Endothelial cell of umbilical vein (primary cell): ENCODE results near the gene SYT8. TPM values are rescaled to one million over a fixed set of nuclear protein-coding genes. Genes with fewer than 3 reads are reported as not detected.
"Not testable (repeated sequence)": the region's sequence is repeated elsewhere in the genome, so short reads cannot be mapped to it uniquely, and the experiment has no call there.

Experiments used
- BruUV-seq: library from RNA; stranded (reverse); fragments of 400-500 nt; replicated peaks from 2 replicates; lab custom pipeline; 2021; lab: Mats Ljungman, UMichigan
- CTCF ChIA-PET: fragments of 300-600, 350-600 bp; sonication (Branson Sonifier 250); formaldehyde crosslinking; loops from one replicate; lab custom pipeline; 2021; ENCODE audit warnings: antibody characterized with exemption, inconsistent platforms; lab: Charles Lee
- POLR2A ChIA-PET: fragments of 300-600, 350-600 bp; sonication (Branson Sonifier 250); formaldehyde crosslinking; loops from one replicate; lab custom pipeline; 2021; ENCODE audit warnings: antibody characterized with exemption, inconsistent platforms; lab: Charles Lee
- DNase-seq: peaks from one replicate; pipeline ENCODE4 v3.0.0-alpha.2; 2011; ENCODE audit warnings: low read depth, low spot score
- FAIRE-seq: peaks from 2 replicates; lab custom pipeline; 2011; peaks lifted over from hg19 to GRCh38; lab: Jason Lieb, UNC
- H2AFZ ChIP-seq: 2 replicates; pipeline ENCODE4 v1.6.0; 2012; ENCODE audit warnings: low read depth, low read length, control low read depth, inconsistent platforms
- H3K27ac ChIP-seq: 2 replicates; pipeline ENCODE4 v1.5.1; 2011; ENCODE audit warnings: low read depth, mild to moderate bottlenecking, control low read depth, low read length, moderate library complexity; ENCODE audit not compliant: insufficient read depth
- H3K27me3 ChIP-seq, 2 experiments: 2 replicates each; pipeline versions ENCODE4 v1.6.0 to v1.6.1; 2011; ENCODE audit warnings: low read length in 2 of 2, mixed read lengths in 1 of 2; ENCODE audit not compliant: control insufficient read depth in 2 of 2, insufficient read depth in 2 of 2
- H3K36me3 ChIP-seq, 2 experiments: 2 replicates in 1 of 2; 3 replicates in 1 of 2; pipeline ENCODE4 v1.5.1; 2011; ENCODE audit warnings: low read length in 2 of 2, mild to moderate bottlenecking in 1 of 2, moderate library complexity in 1 of 2; ENCODE audit not compliant: control insufficient read depth in 2 of 2, insufficient read depth in 2 of 2; ENCODE audit errors: extremely low read depth in 1 of 2
- H3K4me1 ChIP-seq: 3 replicates; pipeline ENCODE4 v1.5.1; 2011; ENCODE audit warnings: mild to moderate bottlenecking, low read length; ENCODE audit not compliant: control insufficient read depth, insufficient read depth; ENCODE audit errors: extremely low read depth
- H3K4me2 ChIP-seq: 2 replicates; pipeline ENCODE4 v1.6.1; 2011; ENCODE audit warnings: low read length, control low read depth, mixed read lengths; ENCODE audit not compliant: insufficient read depth
- H3K4me3 ChIP-seq, 3 experiments: fragments of 200-600 bp in 1 of 3; sonication (generic), shearing (Covaris generic) in 1 of 3; replicated peaks in 1 of 3; 2 replicates each; pipeline ENCODE4 v1.5.1; 2011 to 2016; ENCODE audit warnings: control low read depth in 3 of 3, low read length in 3 of 3, mild to moderate bottlenecking in 2 of 3, inconsistent platforms in 1 of 3, low read depth in 1 of 3, moderate library complexity in 1 of 3; ENCODE audit not compliant: insufficient read depth in 1 of 3
- H3K79me2 ChIP-seq: 2 replicates; pipeline ENCODE4 v1.6.0; 2012; ENCODE audit warnings: low read length, inconsistent platforms; ENCODE audit not compliant: control insufficient read depth, insufficient read depth
- H3K9ac ChIP-seq: replicated peaks from 2 replicates; pipeline ENCODE3; 2011; ENCODE audit warnings: low read length, control low read depth; ENCODE audit not compliant: insufficient read depth; ENCODE audit errors: extremely low read depth
- H3K9me1 ChIP-seq: replicated peaks from 3 replicates; pipeline ENCODE4 v1.6.0; 2011; ENCODE audit warnings: mild to moderate bottlenecking, low read length; ENCODE audit not compliant: control insufficient read depth, insufficient read depth; ENCODE audit errors: extremely low read depth
- H3K9me3 ChIP-seq: replicated peaks from 2 replicates; pipeline ENCODE4 v1.5.1; 2012; ENCODE audit warnings: low read length, inconsistent platforms; ENCODE audit not compliant: control insufficient read depth, insufficient read depth
- H4K20me1 ChIP-seq: replicated peaks from 2 replicates; pipeline ENCODE3; 2011; ENCODE audit warnings: mild to moderate bottlenecking, low read length; ENCODE audit not compliant: control insufficient read depth, insufficient read depth; ENCODE audit errors: extremely low read depth
- EZH2 ChIP-seq: IDR thresholded peaks from 2 replicates; pipeline ENCODE4 v1.6.1; 2012; ENCODE audit warnings: borderline replicate concordance, low read depth, mild to moderate bottlenecking, moderate library complexity, low read length, inconsistent platforms; ENCODE audit not compliant: severe bottlenecking
- FOS ChIP-seq: IDR thresholded peaks from 2 replicates; pipeline ENCODE4 v1.6.1; 2011; ENCODE audit warnings: mild to moderate bottlenecking, low read length, moderate library complexity, borderline replicate concordance; ENCODE audit not compliant: insufficient read depth
- GATA2 ChIP-seq: IDR thresholded peaks from 2 replicates; pipeline ENCODE4 v1.7.0; 2011; ENCODE audit warnings: low read depth, mild to moderate bottlenecking, moderate library complexity, mixed read lengths, low read length; ENCODE audit not compliant: insufficient read length, insufficient read depth
- JUN ChIP-seq: IDR thresholded peaks from 2 replicates; pipeline ENCODE4 v1.6.1; 2011; ENCODE audit warnings: borderline replicate concordance, low read depth; ENCODE audit not compliant: insufficient read length, insufficient read depth
- MYC ChIP-seq: IDR thresholded peaks from one replicate; pipeline ENCODE4 v1.6.1; 2011; ENCODE audit warnings: mild to moderate bottlenecking, low read depth, low read length
- POLR2A ChIP-seq: IDR thresholded peaks from 2 replicates; pipeline ENCODE4 v1.6.1; 2012; ENCODE audit warnings: low read depth, mild to moderate bottlenecking, control low read depth, low read length
- POLR2AphosphoS5 ChIP-seq: IDR thresholded peaks from 2 replicates; pipeline ENCODE4 v1.6.1; 2012; ENCODE audit warnings: low read depth, mild to moderate bottlenecking, control low read depth, low read length, moderate library complexity; ENCODE audit not compliant: insufficient read depth
- dilution Hi-C: fragments of 300-500 bp; cut with MboI; formaldehyde crosslinking; loops from one replicate; pipeline ENCODE4 v1.15.0; 2019; ENCODE audit warnings: low sequenced_read_pairs; ENCODE audit not compliant: extremely low pct_ligation_motif_present
- intact Hi-C: fragments of 100-400 bp; cut with micrococcal nuclease; formaldehyde crosslinking; loops from one replicate; pipeline ENCODE4 v1.10.0; 2022
- polyA plus RNA-seq, 4 experiments: library from polyadenylated mRNA; depleted of rRNA in 3 of 4; stranded (reverse) in 3 of 4; unstranded in 1 of 4; fragments of >200 nt; gene quantifications; 2 replicates each; pipeline versions ENCODE4 v1.2.1 to v1.2.3, GENCODE V29; 2011 to 2012; ENCODE audit warnings: missing spikeins in 1 of 4
- total RNA-seq: library from RNA; stranded (reverse); gene quantifications from 2 replicates; pipeline ENCODE4 v1.2.3, GENCODE V29; 2021
- TF ChIP-seq, protein P1 (sequence below): IDR thresholded peaks from 2 replicates; pipeline ENCODE4 v1.6.1; 2011; ENCODE audit not compliant: insufficient read depth, insufficient read length
- TF ChIP-seq, protein P2 (sequence below), 2 donors: IDR thresholded peaks; 1 replicate in 1 of 2; 2 replicates in 1 of 2; pipeline ENCODE4 v1.5.1; 2011; ENCODE audit warnings: low read length in 2 of 2, mild to moderate bottlenecking in 2 of 2, moderate library complexity in 2 of 2, control low read depth in 1 of 2, inconsistent platforms in 1 of 2, low read depth in 1 of 2; ENCODE audit not compliant: insufficient read depth in 1 of 2; ENCODE audit errors: extremely low read depth in 1 of 2

Gene SYT8
- total and polyA plus RNA-seq, 2 donors (not counting 3 experiments of a cell fraction or from before 2014, with no cell fraction given) = not detected

DNA sequence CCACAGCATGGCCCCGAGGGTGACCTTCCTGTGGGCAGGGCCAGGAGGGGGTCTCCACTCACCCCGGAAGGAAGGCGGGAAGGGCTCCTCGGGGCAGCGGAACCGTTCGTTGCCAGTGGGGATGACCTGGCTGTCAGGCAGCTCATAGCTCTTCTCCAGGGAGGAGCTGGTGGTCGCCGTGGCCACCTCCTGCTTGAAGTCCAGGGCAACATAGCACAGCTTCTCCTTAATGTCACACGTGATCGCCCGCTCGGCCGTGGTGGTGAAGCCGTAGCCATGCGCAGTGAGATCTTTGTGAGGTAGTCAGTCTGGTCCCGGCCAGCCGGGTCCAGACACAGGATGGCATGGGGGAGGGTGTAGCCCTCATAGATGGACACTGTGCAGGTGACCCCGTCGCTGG is 31.5 kb upstream of the SYT8 start:
- Histone ChIP-seq H3K9ac (no peak overlapping the region), H3K27ac (no peak overlapping the region), H3K9me3 (no peaks in the 10 kb centered on the region), H3K9me1 (no peaks in the 10 kb centered on the region), H3K4me3 (no peak overlapping the region), H3K4me1 (no peaks in the 10 kb centered on the region), H2AFZ (no peak overlapping the region), H4K20me1 (no peaks in the 10 kb centered on the region), H3K36me3 (no peaks in the 10 kb centered on the region), H3K27me3 (no peaks in the 10 kb centered on the region), H3K4me2 (no peak overlapping the region), H3K79me2 (no peaks in the 10 kb centered on the region)
- intact Hi-C loops = no loop called here
- BruUV-seq = no TSS peak
- ChIA-PET CTCF (interaction anchor here (0.6 to 0.9 kb wide), 3 partner anchors 79 to 151 kb away, joined by 3 read pairs; no protein-coding TSS in a partner anchor), POLR2A (no interaction called here)
- no peak for DNase-seq
- FAIRE-seq = no peak
- dilution Hi-C loops = no loop called here
- no peak for TF ChIP-seq EZH2
- TF ChIP-seq, protein P1, sequence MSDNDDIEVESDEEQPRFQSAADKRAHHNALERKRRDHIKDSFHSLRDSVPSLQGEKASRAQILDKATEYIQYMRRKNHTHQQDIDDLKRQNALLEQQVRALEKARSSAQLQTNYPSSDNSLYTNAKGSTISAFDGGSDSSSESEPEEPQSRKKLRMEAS = no peak
- TF ChIP-seq, protein P2, sequence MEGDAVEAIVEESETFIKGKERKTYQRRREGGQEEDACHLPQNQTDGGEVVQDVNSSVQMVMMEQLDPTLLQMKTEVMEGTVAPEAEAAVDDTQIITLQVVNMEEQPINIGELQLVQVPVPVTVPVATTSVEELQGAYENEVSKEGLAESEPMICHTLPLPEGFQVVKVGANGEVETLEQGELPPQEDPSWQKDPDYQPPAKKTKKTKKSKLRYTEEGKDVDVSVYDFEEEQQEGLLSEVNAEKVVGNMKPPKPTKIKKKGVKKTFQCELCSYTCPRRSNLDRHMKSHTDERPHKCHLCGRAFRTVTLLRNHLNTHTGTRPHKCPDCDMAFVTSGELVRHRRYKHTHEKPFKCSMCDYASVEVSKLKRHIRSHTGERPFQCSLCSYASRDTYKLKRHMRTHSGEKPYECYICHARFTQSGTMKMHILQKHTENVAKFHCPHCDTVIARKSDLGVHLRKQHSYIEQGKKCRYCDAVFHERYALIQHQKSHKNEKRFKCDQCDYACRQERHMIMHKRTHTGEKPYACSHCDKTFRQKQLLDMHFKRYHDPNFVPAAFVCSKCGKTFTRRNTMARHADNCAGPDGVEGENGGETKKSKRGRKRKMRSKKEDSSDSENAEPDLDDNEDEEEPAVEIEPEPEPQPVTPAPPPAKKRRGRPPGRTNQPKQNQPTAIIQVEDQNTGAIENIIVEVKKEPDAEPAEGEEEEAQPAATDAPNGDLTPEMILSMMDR (IDR thresholded peaks at IDR 0.05; ENCODE audit: extremely low read depth in 1 of 2, insufficient read depth in 1 of 2, low read depth in 1 of 2, low read length in 2 of 2) = no peak
- no peak for TF ChIP-seq MYC
- TF ChIP-seq GATA2 = no peak
- no peak for TF ChIP-seq JUN
- TF ChIP-seq FOS = no peak
- TF ChIP-seq POLR2A = no peak
- no peak for TF ChIP-seq POLR2AphosphoS5

DNA sequence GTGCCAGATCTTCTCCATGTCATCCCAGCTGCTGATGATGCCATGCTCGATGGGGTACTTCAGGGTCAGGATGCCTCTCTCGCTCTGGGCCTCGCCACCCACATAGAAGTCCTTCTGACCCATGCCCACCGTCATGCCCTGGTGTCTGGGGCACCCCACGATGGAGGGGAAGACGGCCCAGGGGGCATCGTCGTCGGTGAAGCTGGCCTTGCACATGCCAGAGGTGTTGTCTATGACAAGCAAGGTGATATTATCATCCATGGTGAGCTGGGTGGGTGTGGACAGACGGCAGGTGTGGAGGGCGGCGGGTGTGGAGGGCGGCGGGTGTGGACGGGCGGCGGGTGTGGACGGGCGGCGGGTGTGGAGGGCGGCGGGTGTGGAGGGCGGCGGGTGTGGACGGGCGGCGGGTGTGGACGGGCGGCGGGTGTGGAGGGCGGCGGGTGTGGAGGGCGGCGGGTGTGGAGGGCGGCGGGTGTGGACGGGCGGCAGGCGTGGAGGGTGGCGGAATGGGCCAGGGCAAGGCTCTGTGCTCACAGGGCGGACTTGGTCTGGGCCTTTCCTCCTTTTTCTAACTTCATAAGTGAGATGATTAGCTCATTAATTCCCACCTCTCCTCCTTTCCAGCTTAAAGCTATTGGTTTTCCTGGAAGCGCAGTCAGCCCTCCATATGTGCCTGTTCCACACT is 30.8 kb upstream of the SYT8 start:
- H4K20me1 ChIP-seq, H3K36me3 ChIP-seq, dilution Hi-C loops, DNase-seq, BruUV-seq, POLR2A ChIA-PET, H3K79me2 ChIP-seq, H3K4me1 ChIP-seq, H2AFZ ChIP-seq, intact Hi-C loops, H3K27ac ChIP-seq, FAIRE-seq, H3K27me3 ChIP-seq, H3K9me3 ChIP-seq, H3K9me1 ChIP-seq, H3K9ac ChIP-seq, H3K4me3 ChIP-seq, H3K4me2 ChIP-seq: not testable (repeated sequence)
- CTCF ChIA-PET = interaction anchor here (0.6 to 3.0 kb wide), 3 partner anchors 78 to 152 kb away, joined by 3 to 14 read pairs (median 3); no protein-coding TSS in a partner anchor
